Prostate gland (tissue), 2 donors: ENCODE data around the gene IL6R. TPM values are rescaled to one million over a fixed set of nuclear protein-coding genes. Genes with fewer than 3 reads are reported as not detected.
A peak's percentile ranks its signal among the peaks of the same experiment; 100 is the strongest.

Source experiments
- DNase-seq: peaks from one replicate; pipeline ENCODE4 v3.0.0-alpha.2; 2019; ENCODE audit warnings: low spot score
- H3K27ac ChIP-seq, 2 donors: fragments of 200-600 bp; sonication (generic); 2 replicates each; pipeline ENCODE4 v1.5.1; 2017 to 2019
- H3K27me3 ChIP-seq: fragments of 200-600 bp; sonication (generic); replicated peaks from 2 replicates; pipeline ENCODE4 v1.5.1; 2019; ENCODE audit not compliant: insufficient read depth
- H3K36me3 ChIP-seq, 2 donors: fragments of 200-600 bp; sonication (generic); 1 replicate in 1 of 2; 2 replicates in 1 of 2; pipeline versions ENCODE4 v1.5.1 to v1.8.1; 2017 to 2019
- H3K4me1 ChIP-seq: fragments of 200-600 bp; sonication (generic); replicated peaks from 2 replicates; pipeline ENCODE4 v1.5.1; 2019
- H3K4me3 ChIP-seq, 2 donors: fragments of 200-600 bp; sonication (generic); 2 replicates each; pipeline ENCODE4 v1.5.1; 2017 to 2019
- H3K9me3 ChIP-seq: fragments of 200-600 bp; sonication (generic); 2 replicates; pipeline ENCODE4 v1.5.1; 2017
- POLR2A ChIP-seq: fragments of 450-650 bp; IDR thresholded peaks from one replicate; pipeline ENCODE4 v1.6.1; 2016; ENCODE audit warnings: antibody characterized with exemption, mild to moderate bottlenecking
- POLR2AphosphoS5 ChIP-seq: sonication (generic); formaldehyde crosslinking; IDR thresholded peaks from one replicate; pipeline ENCODE4 v1.6.1; 2017; ENCODE audit warnings: antibody characterized with exemption
- WGBS: methylation state at CpG from one replicate; pipeline ENCODE4 v1.1.5; 2018; 5-methylcytosine and 5-hydroxymethylcytosine counted together
- intact Hi-C: fragments of 100-400 bp; cut with DNase I; formaldehyde crosslinking; loops from one replicate; pipeline ENCODE4 v1.14.2; 2022
- total RNA-seq, 2 donors: library from RNA; depleted of rRNA; stranded (reverse); fragments of >200 nt; gene quantifications; one replicate each; pipeline ENCODE4 v1.1.0, GENCODE V29; 2016
- TF ChIP-seq, protein P1 (sequence below), 4 experiments: fragments of 200-600 bp in 2 of 4; fragments of 450-650 bp in 2 of 4; sonication (generic) in 2 of 4; IDR thresholded peaks; 1 replicate in 3 of 4; 2 replicates in 1 of 4; pipeline ENCODE4 v1.5.1; 2016 to 2019; ENCODE audit warnings: antibody characterized with exemption in 4 of 4, mild to moderate bottlenecking in 2 of 4, moderate library complexity in 2 of 4

The IL6R gene
- total RNA-seq, 2 donors from 2014 or later = 70.1 to 80.7 TPM

DNA sequence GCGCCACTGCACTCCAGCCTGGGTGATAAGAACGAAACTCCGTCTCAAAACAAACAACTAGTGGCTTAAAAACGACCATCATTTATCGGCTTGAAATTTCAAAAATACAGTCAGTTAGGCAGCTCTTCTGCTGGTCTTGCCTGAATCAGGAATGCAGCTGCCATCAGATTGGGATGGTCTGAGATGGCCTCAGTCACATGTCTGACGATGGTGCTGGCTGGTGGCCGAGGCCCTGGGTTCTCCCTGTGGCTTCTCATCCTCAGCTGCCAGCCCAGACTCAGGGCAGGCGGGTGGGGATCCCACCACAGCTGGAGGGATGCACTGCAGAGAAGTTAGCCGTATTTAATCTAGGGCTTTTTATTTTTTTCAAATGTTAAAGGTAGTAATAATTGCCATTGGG is 31.3 kb downstream of the IL6R start:
- Histone ChIP-seq H3K36me3 (peaks cover 0 to 4% of the 10 kb centered on the region in 2 donors), H3K9me3 (no peaks in the 10 kb centered on the region), H3K27me3 (no peaks in the 10 kb centered on the region), H3K27ac (no peak overlapping the region), H3K4me1 (peaks cover 5% of the 10 kb centered on the region), H3K4me3 (no peak overlapping the region)
- TF ChIP-seq POLR2AphosphoS5 (no peak), POLR2A (no peak)
- TF ChIP-seq, protein P1, sequence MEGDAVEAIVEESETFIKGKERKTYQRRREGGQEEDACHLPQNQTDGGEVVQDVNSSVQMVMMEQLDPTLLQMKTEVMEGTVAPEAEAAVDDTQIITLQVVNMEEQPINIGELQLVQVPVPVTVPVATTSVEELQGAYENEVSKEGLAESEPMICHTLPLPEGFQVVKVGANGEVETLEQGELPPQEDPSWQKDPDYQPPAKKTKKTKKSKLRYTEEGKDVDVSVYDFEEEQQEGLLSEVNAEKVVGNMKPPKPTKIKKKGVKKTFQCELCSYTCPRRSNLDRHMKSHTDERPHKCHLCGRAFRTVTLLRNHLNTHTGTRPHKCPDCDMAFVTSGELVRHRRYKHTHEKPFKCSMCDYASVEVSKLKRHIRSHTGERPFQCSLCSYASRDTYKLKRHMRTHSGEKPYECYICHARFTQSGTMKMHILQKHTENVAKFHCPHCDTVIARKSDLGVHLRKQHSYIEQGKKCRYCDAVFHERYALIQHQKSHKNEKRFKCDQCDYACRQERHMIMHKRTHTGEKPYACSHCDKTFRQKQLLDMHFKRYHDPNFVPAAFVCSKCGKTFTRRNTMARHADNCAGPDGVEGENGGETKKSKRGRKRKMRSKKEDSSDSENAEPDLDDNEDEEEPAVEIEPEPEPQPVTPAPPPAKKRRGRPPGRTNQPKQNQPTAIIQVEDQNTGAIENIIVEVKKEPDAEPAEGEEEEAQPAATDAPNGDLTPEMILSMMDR (IDR thresholded peaks at IDR 0.05) = no peak
- intact Hi-C loops = no loop called here
- WGBS = 86% methylated on average over 9 of the region's 9 CpGs
- DNase-seq = no peak

DNA sequence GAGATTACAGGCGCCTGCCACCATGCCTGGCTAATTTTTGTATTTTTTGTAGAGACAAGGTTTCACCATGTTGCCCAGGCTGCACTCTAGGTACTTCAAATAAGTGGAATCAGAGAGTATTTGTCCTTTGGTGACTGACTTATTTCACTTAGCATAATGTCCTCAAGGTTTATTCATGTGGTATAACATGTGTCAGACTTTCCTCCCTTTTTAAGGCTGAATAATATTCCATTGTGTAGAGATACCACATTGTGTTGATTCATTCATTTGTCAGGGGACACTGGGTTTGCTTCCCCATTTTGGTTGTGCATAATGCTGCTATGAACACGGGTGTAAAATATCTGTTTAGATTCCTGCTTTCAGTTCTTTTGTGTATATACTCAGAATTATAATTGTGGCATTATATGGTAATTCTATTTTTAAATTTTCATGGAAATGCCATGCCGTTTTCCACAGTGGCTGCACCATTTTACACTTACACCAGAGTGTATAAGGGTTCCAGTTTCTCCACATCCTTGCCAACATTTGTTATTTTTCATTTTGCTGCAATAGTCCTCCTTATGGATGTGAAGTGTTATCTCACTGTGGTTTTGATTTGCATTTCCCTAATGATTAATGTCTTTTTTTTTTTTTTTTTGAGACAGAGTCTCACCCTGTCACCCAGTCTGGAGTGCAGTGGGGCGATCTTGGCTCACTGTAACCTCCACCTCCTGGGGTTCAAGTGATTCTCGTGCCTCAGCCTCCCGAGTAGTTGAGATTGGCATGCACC is 35.1 kb downstream of the IL6R start:
- DNase-seq = no peak
- TF ChIP-seq POLR2A (no peak), POLR2AphosphoS5 (no peak)
- TF ChIP-seq, protein P1 (IDR thresholded peaks at IDR 0.05) = no peak
- Histone ChIP-seq H3K36me3 (peaks cover 0 to under 1% of the 10 kb centered on the region in 2 donors), H3K9me3 (no peaks in the 10 kb centered on the region), H3K4me1 (no peaks in the 10 kb centered on the region), H3K27me3 (no peaks in the 10 kb centered on the region), H3K4me3 (no peak overlapping the region), H3K27ac (no peak overlapping the region)
- WGBS = 90% methylated on average over 6 of the region's 6 CpGs
- intact Hi-C loops = no loop called here

DNA sequence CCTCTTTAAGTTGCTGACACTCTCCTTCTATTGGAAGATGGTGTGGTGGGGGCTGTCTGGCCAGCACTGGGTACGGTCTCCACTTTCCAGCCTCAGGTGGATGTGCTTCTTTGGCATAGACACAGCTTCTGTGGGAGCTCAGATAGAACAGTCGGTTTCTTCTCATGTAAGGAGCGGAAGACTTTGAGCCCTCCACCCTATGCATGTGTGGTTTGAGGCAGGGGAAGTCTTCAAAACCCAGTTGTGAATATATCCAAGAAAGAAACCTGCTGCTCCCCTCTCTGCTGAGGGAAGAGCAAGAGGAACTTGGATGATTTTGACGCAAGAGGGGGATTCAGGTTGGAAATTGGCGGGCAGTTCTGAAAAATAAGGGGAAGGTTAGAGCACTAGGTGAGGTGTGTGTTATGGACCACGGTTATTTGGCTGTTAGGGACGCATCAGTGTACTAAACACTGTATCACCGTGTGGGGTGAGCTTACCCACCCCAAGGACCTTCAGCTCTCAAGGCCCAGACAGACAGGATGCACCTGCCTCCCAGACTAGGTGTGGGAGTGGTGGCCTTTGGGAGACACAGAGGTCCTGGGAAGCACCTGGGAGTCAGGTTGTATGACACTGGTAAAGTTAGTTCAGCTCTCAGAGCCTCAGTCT is 36.2 kb downstream of the IL6R start:
- Histone ChIP-seq H3K36me3 (no peaks in the 10 kb centered on the region), H3K27me3 (no peaks in the 10 kb centered on the region), H3K4me3 (no peak overlapping the region), H3K9me3 (no peaks in the 10 kb centered on the region), H3K27ac (no peak overlapping the region), H3K4me1 (no peaks in the 10 kb centered on the region)
- no peak for TF ChIP-seq POLR2A
- TF ChIP-seq POLR2AphosphoS5 = no peak
- TF ChIP-seq, protein P1 (IDR thresholded peaks at IDR 0.05) = no peak
- 88% methylated on average over 8 of the region's 8 CpGs for WGBS
- no peak for DNase-seq
- intact Hi-C loops = no loop called here

DNA sequence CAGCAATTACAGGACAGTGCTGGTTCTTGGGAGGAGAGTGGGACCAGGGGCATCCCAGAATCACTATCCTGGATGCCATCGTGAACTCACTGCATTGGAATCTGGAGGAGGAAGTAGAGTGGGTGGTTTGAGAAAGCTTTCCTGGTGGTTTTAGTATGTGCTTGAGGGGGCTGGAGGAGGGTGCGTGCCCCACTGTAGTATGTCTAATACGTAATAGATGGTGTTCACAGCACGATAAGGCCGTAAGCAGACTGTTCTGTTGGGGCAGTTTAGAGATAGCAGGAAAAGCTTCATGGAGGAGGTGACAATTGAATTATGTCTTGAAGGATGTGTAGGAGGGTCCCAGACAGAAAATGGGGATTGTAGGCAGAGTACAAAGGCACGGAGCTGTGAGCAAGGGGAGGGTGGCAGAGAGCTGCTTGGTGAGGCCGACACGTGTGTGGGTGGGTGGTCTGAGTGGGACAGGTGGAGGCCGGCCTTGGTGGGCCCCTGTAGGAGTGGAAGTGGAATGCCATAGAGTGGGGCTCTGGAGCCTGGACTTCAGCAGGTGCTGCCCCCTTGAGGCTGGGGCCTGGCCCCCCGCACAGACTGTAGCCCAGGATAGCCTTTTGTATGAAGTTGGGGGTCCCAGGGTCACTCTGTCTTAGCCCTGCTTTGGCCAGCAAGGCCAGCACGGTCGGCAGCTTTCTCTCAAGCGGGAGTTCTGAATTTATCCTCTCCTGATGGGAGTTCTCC is 37.0 kb downstream of the IL6R start:
- Histone ChIP-seq H3K36me3 (no peaks in the 10 kb centered on the region), H3K4me1 (no peaks in the 10 kb centered on the region), H3K4me3 (no peak overlapping the region), H3K27me3 (no peaks in the 10 kb centered on the region), H3K27ac (no peak overlapping the region), H3K9me3 (no peaks in the 10 kb centered on the region)
- DNase-seq = no peak
- 87% methylated on average over 13 of the region's 13 CpGs for WGBS
- TF ChIP-seq POLR2AphosphoS5 (no peak), POLR2A (no peak)
- TF ChIP-seq, protein P1 (IDR thresholded peaks at IDR 0.05) = peak in 3 of 4 experiments; percentile 32 to 36 (median 35)
- intact Hi-C loops = no loop called here
